ENCODE measurements around the gene CYP4F12. TPM values are rescaled to one million over a fixed set of nuclear protein-coding genes. Genes with fewer than 3 reads are reported as not detected.

The CYP4F12 gene
- total RNA-seq, 1 experiment from 2014 or later, result not detected

GRCh38 chr19:15733895-15734294, 61.0 kb downstream of the CYP4F12 start:
- Histone ChIP-seq H3K18ac (ENCODE audit: insufficient read length, low read depth, low read length) (no peak overlapping the region), H3K4ac (ENCODE audit: low read depth, low read length) (no peak overlapping the region), H4K91ac (ENCODE audit: insufficient read length, low read depth, low read length) (no peak overlapping the region), H3K56ac (ENCODE audit: insufficient read length, low read depth, low read length) (no peak overlapping the region), H2AFZ (ENCODE audit: low read length) (no peak overlapping the region), H2BK20ac (ENCODE audit: low read depth, low read length, poor library complexity, severe bottlenecking) (no peak overlapping the region), H3K79me2 (ENCODE audit: insufficient read depth, low read length) (no peaks in the 10 kb centered on the region), H2BK12ac (ENCODE audit: insufficient read length, low read depth, low read length) (no peak overlapping the region), H2AK5ac (ENCODE audit: insufficient read length, low read length) (no peak overlapping the region), H3K27me3 (ENCODE audit: insufficient read depth, low read length) (no peaks in the 10 kb centered on the region), H3K23me2 (ENCODE audit: insufficient read length, low read depth, low read length, poor library complexity, severe bottlenecking) (no peaks in the 10 kb centered on the region), H2BK5ac (ENCODE audit: insufficient read length, low read length) (no peak overlapping the region), H3K9me3 (ENCODE audit: control insufficient read depth, low read depth, low read length) (peaks cover 84% of the 10 kb centered on the region), H2BK120ac (ENCODE audit: low read depth, low read length, poor library complexity, severe bottlenecking) (no peak overlapping the region), H3K23ac (ENCODE audit: insufficient read length, low read depth, low read length) (no peak overlapping the region), H3K9ac (ENCODE audit: extremely low read depth, insufficient read length, low read length) (no peak overlapping the region), H3K27ac (ENCODE audit: insufficient read length, low read depth, low read length) (no peak overlapping the region), H3T11ph (ENCODE audit: low read length) (no peak overlapping the region), H4K20me1 (ENCODE audit: control insufficient read depth, insufficient read depth, insufficient read length) (no peaks in the 10 kb centered on the region), H4K5ac (ENCODE audit: insufficient read length, low read depth, low read length) (no peak overlapping the region), H3K14ac (ENCODE audit: insufficient read depth, low read length) (no peak overlapping the region), H3K79me1 (ENCODE audit: insufficient read depth, low read depth, low read length, poor library complexity, severe bottlenecking) (no peaks in the 10 kb centered on the region), H4K8ac (replicated peaks; ENCODE audit: insufficient read length, low read depth, low read length) (no peak overlapping the region), H2BK15ac (ENCODE audit: low read depth, low read length) (no peak overlapping the region), H3K4me2 (ENCODE audit: insufficient read depth, insufficient read length, low read length) (no peak overlapping the region), H3K4me1 (ENCODE audit: insufficient read depth, low read length) (no peaks in the 10 kb centered on the region)
- no CpG with 5 or more reads among the region's 6 CpGs for WGBS (ENCODE audit: extremely low coverage, insufficient read length, low lambda C conversion rate)
- Mint-ChIP-seq H3K36me3 (ENCODE audit: insufficient read depth in 1 of 3, low read depth in 3 of 3) (peaks cover 0 to 37% (median 7%) of the 10 kb centered on the region in 3 experiments; a peak in 5 of 7 replicates), H3K27ac (no peak overlapping the region), H3K4me1 (no peaks in the 10 kb centered on the region), H3K27me3 (ENCODE audit: low read depth) (peaks cover 1% of the 10 kb centered on the region), H3K9me3 (peaks cover 87 to 90% of the 10 kb centered on the region in 2 experiments), H3K4me3 (no peak overlapping the region)
- TF ChIP-seq, protein P1, sequence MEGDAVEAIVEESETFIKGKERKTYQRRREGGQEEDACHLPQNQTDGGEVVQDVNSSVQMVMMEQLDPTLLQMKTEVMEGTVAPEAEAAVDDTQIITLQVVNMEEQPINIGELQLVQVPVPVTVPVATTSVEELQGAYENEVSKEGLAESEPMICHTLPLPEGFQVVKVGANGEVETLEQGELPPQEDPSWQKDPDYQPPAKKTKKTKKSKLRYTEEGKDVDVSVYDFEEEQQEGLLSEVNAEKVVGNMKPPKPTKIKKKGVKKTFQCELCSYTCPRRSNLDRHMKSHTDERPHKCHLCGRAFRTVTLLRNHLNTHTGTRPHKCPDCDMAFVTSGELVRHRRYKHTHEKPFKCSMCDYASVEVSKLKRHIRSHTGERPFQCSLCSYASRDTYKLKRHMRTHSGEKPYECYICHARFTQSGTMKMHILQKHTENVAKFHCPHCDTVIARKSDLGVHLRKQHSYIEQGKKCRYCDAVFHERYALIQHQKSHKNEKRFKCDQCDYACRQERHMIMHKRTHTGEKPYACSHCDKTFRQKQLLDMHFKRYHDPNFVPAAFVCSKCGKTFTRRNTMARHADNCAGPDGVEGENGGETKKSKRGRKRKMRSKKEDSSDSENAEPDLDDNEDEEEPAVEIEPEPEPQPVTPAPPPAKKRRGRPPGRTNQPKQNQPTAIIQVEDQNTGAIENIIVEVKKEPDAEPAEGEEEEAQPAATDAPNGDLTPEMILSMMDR (conservative IDR thresholded peaks at IDR 0.05), result no peak
- DNase-seq, result no peak

All from H9 (cell line).